Neural crest cell (in vitro differentiated cells): ENCODE data around the gene GPR31. TPM values are rescaled to one million over a fixed set of nuclear protein-coding genes. Genes with fewer than 3 reads are reported as not detected.

ENCODE experiments used
- total RNA-seq: library from RNA; stranded (reverse); gene quantifications from 2 replicates; pipeline ENCODE4 v1.2.1, GENCODE V29; 2021

The GPR31 gene
- total RNA-seq, 1 donor from 2014 or later, result not detected

Other genes starting within 250 kb of the GPR31 start
- 15.3 and 17.7 TPM in 2 replicates for gene RNASET2, start 201.4 kb downstream of the GPR31 start, total RNA-seq
- gene CEP43, start 158.6 kb downstream of the GPR31 start, total RNA-seq, result 36.5 and 42.2 TPM in 2 replicates
- not detected in 2 replicates for gene CCR6, start 34.9 kb downstream of the GPR31 start, total RNA-seq
- gene UNC93A, start 133.3 kb upstream of the GPR31 start, total RNA-seq, result not detected in 2 replicates
- not detected in 2 replicates for gene TTLL2, start 167.1 kb upstream of the GPR31 start, total RNA-seq